ENCODE results near the gene DPEP1.

DNA sequence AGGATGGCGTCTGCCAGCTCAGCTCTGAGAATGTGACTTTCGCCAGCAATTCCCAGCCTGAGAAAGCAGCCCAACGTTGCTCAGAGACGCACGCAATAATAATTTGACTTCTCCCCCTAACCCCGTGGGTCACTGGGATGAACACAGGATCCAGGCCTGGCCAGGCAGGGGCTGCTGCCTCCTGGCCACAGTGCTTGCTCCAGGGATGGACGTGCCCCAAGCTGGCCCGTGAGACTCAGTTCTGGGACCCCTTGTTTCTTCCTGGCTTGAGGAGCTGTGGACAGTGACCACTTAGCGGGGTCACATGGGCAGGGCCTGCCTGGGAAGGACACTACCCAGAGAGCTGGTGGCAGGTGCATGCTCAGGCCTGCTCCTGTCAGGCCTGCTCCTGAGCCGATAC, 13.5 kb upstream of the DPEP1 start:
- TF ChIP-seq, protein P1, sequence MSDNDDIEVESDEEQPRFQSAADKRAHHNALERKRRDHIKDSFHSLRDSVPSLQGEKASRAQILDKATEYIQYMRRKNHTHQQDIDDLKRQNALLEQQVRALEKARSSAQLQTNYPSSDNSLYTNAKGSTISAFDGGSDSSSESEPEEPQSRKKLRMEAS (IDR thresholded peaks at IDR 0.05; ENCODE audit: insufficient read depth, insufficient read length): no peak
- TF ChIP-seq POLR2AphosphoS5 (IDR thresholded peaks at IDR 0.05; ENCODE audit: insufficient read depth, low read depth, low read length) (no peak), EZH2 (IDR thresholded peaks at IDR 0.05; ENCODE audit: borderline replicate concordance, low read depth, low read length, severe bottlenecking) (no peak), POLR2A (IDR thresholded peaks at IDR 0.05; ENCODE audit: low read depth, low read length) (no peak), GATA2 (IDR thresholded peaks at IDR 0.05; ENCODE audit: insufficient read depth, insufficient read length, low read depth, low read length) (no peak), JUN (IDR thresholded peaks at IDR 0.05; ENCODE audit: borderline replicate concordance, insufficient read depth, insufficient read length, low read depth) (no peak), FOS (IDR thresholded peaks at IDR 0.05; ENCODE audit: borderline replicate concordance, insufficient read depth, low read length) (no peak), MYC (IDR thresholded peaks at IDR 0.05; ENCODE audit: low read depth, low read length) (no peak)
- TF ChIP-seq, protein P2, sequence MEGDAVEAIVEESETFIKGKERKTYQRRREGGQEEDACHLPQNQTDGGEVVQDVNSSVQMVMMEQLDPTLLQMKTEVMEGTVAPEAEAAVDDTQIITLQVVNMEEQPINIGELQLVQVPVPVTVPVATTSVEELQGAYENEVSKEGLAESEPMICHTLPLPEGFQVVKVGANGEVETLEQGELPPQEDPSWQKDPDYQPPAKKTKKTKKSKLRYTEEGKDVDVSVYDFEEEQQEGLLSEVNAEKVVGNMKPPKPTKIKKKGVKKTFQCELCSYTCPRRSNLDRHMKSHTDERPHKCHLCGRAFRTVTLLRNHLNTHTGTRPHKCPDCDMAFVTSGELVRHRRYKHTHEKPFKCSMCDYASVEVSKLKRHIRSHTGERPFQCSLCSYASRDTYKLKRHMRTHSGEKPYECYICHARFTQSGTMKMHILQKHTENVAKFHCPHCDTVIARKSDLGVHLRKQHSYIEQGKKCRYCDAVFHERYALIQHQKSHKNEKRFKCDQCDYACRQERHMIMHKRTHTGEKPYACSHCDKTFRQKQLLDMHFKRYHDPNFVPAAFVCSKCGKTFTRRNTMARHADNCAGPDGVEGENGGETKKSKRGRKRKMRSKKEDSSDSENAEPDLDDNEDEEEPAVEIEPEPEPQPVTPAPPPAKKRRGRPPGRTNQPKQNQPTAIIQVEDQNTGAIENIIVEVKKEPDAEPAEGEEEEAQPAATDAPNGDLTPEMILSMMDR (IDR thresholded peaks at IDR 0.05; ENCODE audit: extremely low read depth in 1 of 2, insufficient read depth in 1 of 2, low read depth in 1 of 2, low read length in 2 of 2): no peak

Measured in endothelial cell of umbilical vein (primary cell).